H9 (cell line): Measurements from ENCODE around the gene DCHS1. TPM values are rescaled to one million over a fixed set of nuclear protein-coding genes. Genes with fewer than 3 reads are reported as not detected.

Source experiments
- DNase-seq: peaks from one replicate; pipeline ENCODE4 v3.0.0-alpha.2; 2017
- H2AFZ ChIP-seq: one replicate; pipeline ENCODE4 v1.6.1; 2013; ENCODE audit warnings: mild to moderate bottlenecking, low read length, control low read depth, moderate library complexity
- H2AK5ac ChIP-seq: 2 replicates; pipeline ENCODE4 v1.6.1; 2013; ENCODE audit warnings: low read length, control low read depth, mixed read lengths; ENCODE audit not compliant: insufficient read length
- H2BK120ac ChIP-seq: one replicate; pipeline ENCODE4 v1.6.1; 2013; ENCODE audit warnings: low read depth, mild to moderate bottlenecking, low read length, control low read depth, inconsistent platforms; ENCODE audit not compliant: poor library complexity, severe bottlenecking
- H2BK12ac ChIP-seq: 2 replicates; pipeline ENCODE4 v1.6.1; 2013; ENCODE audit warnings: low read length, control low read depth, mixed read lengths, low read depth; ENCODE audit not compliant: insufficient read length
- H2BK15ac ChIP-seq: 2 replicates; pipeline ENCODE4 v1.6.1; 2013; ENCODE audit warnings: low read depth, low read length, control low read depth
- H2BK20ac ChIP-seq: one replicate; pipeline ENCODE4 v1.6.1; 2013; ENCODE audit warnings: low read depth, mild to moderate bottlenecking, low read length, control low read depth, inconsistent platforms; ENCODE audit not compliant: poor library complexity, severe bottlenecking
- H2BK5ac ChIP-seq: 2 replicates; pipeline ENCODE4 v1.6.1; 2013; ENCODE audit warnings: low read length, control low read depth, mixed read lengths; ENCODE audit not compliant: insufficient read length
- H3K14ac ChIP-seq: 2 replicates; pipeline ENCODE4 v1.6.1; 2013; ENCODE audit warnings: low read length, control low read depth; ENCODE audit not compliant: insufficient read depth
- H3K18ac ChIP-seq: 2 replicates; pipeline ENCODE4 v1.6.1; 2013; ENCODE audit warnings: low read depth, mild to moderate bottlenecking, mixed read lengths, low read length, control low read depth; ENCODE audit not compliant: insufficient read length
- H3K23ac ChIP-seq: 2 replicates; pipeline ENCODE4 v1.6.1; 2013; ENCODE audit warnings: low read length, control low read depth, mixed read lengths, low read depth; ENCODE audit not compliant: insufficient read length
- H3K23me2 ChIP-seq: 2 replicates; pipeline ENCODE4 v1.6.1; 2013; ENCODE audit warnings: low read depth, mild to moderate bottlenecking, mixed read lengths, low read length, control low read depth; ENCODE audit not compliant: insufficient read length, poor library complexity, severe bottlenecking
- H3K27ac ChIP-seq: 2 replicates; pipeline ENCODE4 v1.5.1; 2013; ENCODE audit warnings: low read length, control low read depth, mixed read lengths, low read depth; ENCODE audit not compliant: insufficient read length
- H3K27me3 ChIP-seq: 2 replicates; pipeline ENCODE4 v1.6.1; 2013; ENCODE audit warnings: low read length, control low read depth, inconsistent platforms; ENCODE audit not compliant: insufficient read depth
- H3K4ac ChIP-seq: 2 replicates; pipeline ENCODE4 v1.6.1; 2013; ENCODE audit warnings: low read depth, mild to moderate bottlenecking, control low read depth, inconsistent platforms, low read length, moderate library complexity
- H3K4me1 ChIP-seq: 2 replicates; pipeline ENCODE4 v1.6.1; 2013; ENCODE audit warnings: low read length, control low read depth, inconsistent platforms; ENCODE audit not compliant: insufficient read depth
- H3K4me2 ChIP-seq: 2 replicates; pipeline ENCODE4 v1.6.1; 2013; ENCODE audit warnings: low read length, control low read depth, mixed read lengths; ENCODE audit not compliant: insufficient read length, insufficient read depth
- H3K56ac ChIP-seq: 2 replicates; pipeline ENCODE4 v1.6.1; 2013; ENCODE audit warnings: low read depth, mild to moderate bottlenecking, mixed read lengths, low read length, control low read depth; ENCODE audit not compliant: insufficient read length
- H3K79me1 ChIP-seq: 2 replicates; pipeline ENCODE4 v1.6.1; 2013; ENCODE audit warnings: low read depth, mild to moderate bottlenecking, moderate library complexity, low read length, control low read depth, inconsistent platforms; ENCODE audit not compliant: insufficient read depth, poor library complexity, severe bottlenecking
- H3K79me2 ChIP-seq: 2 replicates; pipeline ENCODE4 v1.6.1; 2013; ENCODE audit warnings: low read length, control low read depth, inconsistent platforms; ENCODE audit not compliant: insufficient read depth
- H3K9ac ChIP-seq: 2 replicates; pipeline ENCODE4 v1.6.1; 2013; ENCODE audit warnings: low read length, control low read depth, mixed read lengths; ENCODE audit not compliant: insufficient read length; ENCODE audit errors: extremely low read depth
- H3K9me3 ChIP-seq: one replicate; pipeline ENCODE4 v1.6.1; 2013; ENCODE audit warnings: low read depth, low read length, inconsistent platforms; ENCODE audit not compliant: control insufficient read depth
- H3T11ph ChIP-seq: one replicate; pipeline ENCODE4 v1.6.1; 2013; ENCODE audit warnings: mild to moderate bottlenecking, low read length, control low read depth, inconsistent platforms
- H4K20me1 ChIP-seq: one replicate; pipeline ENCODE4 v1.6.1; 2013; ENCODE audit not compliant: control insufficient read depth, insufficient read length, insufficient read depth
- H4K5ac ChIP-seq: 2 replicates; pipeline ENCODE4 v1.6.1; 2013; ENCODE audit warnings: low read depth, mild to moderate bottlenecking, mixed read lengths, low read length, control low read depth; ENCODE audit not compliant: insufficient read length
- H4K8ac ChIP-seq: replicated peaks from 2 replicates; pipeline ENCODE4 v1.6.1; 2013; ENCODE audit warnings: low read length, control low read depth, mixed read lengths, low read depth; ENCODE audit not compliant: insufficient read length
- H4K91ac ChIP-seq: 2 replicates; pipeline ENCODE4 v1.6.1; 2013; ENCODE audit warnings: low read depth, mild to moderate bottlenecking, moderate library complexity, mixed read lengths, low read length, control low read depth; ENCODE audit not compliant: insufficient read length
- H3K27ac Mint-ChIP-seq, 3 experiments: 2 replicates in 2 of 3; 3 replicates in 1 of 3; pipeline ENCODE4 v1.8.0; 2020 to 2021; ENCODE audit warnings: mixed read lengths in 3 of 3, mild to moderate bottlenecking in 1 of 3, moderate library complexity in 1 of 3
- H3K27me3 Mint-ChIP-seq: 2 replicates; pipeline ENCODE4 v1.8.0; 2021; ENCODE audit warnings: low read depth, mild to moderate bottlenecking, moderate library complexity, mixed read lengths
- H3K36me3 Mint-ChIP-seq, 3 experiments: 2 replicates in 2 of 3; 3 replicates in 1 of 3; pipeline ENCODE4 v1.8.0; 2020 to 2021; ENCODE audit warnings: low read depth in 3 of 3, mixed read lengths in 3 of 3; ENCODE audit not compliant: insufficient read depth in 1 of 3
- H3K4me1 Mint-ChIP-seq, 2 experiments: 2 replicates each; pipeline ENCODE4 v1.8.0; 2020; ENCODE audit warnings: mixed read lengths in 2 of 2
- H3K4me3 Mint-ChIP-seq, 2 experiments: 2 replicates in 1 of 2; 3 replicates in 1 of 2; pipeline ENCODE4 v1.8.0; 2020 to 2021; ENCODE audit warnings: mild to moderate bottlenecking in 2 of 2, mixed read lengths in 2 of 2, moderate library complexity in 1 of 2
- H3K9me3 Mint-ChIP-seq, 2 experiments: 2 replicates in 1 of 2; 3 replicates in 1 of 2; pipeline ENCODE4 v1.8.0; 2020; ENCODE audit warnings: mild to moderate bottlenecking in 2 of 2, mixed read lengths in 2 of 2, moderate library complexity in 1 of 2
- CTCF ChIP-seq: fragments of 200-600 bp; sonication (generic); conservative IDR thresholded peaks from 3 replicates; pipeline ENCODE4 v1.8.0; 2021; ENCODE audit warnings: antibody characterized with exemption, mild to moderate bottlenecking
- WGBS: extraction: QIAGEN DNeasy Blood & Tissue Kit; methylation state at CpG from one replicate; pipeline ENCODE4 v1.1.7; 2013; ENCODE audit warnings: missing lambda C conversion rate, low lambda C conversion rate, mixed read lengths; ENCODE audit not compliant: insufficient read length; ENCODE audit errors: extremely low coverage; 5-methylcytosine and 5-hydroxymethylcytosine counted together
- total RNA-seq: library from RNA; stranded (reverse); gene quantifications from 2 replicates; pipeline ENCODE4 v1.2.1, GENCODE V29; 2021

DCHS1 gene
- total RNA-seq, 1 experiment from 2014 or later = 12.5 TPM

DNA sequence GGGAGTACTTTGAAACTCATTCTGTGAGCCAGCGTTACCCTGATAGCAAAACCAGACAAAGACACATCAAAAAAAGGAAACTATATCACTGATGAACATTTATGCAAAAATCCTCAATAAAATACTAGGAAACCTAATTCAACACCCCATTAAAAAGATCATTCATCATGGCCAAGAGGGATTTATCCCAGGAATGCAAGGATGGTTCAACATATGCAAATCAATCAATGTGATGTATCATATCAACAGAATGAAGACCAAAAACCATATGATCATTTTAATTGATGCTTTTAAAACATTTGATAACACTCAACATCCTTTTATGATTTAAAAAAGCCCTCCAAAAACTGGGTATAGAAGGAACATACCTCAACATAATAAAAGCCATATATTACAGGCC, 72.0 kb downstream of the DCHS1 start:
- H2BK5ac ChIP-seq = no peak overlapping the region
- no peak overlapping the region for H3K18ac ChIP-seq
- no peak for DNase-seq
- H3K4ac ChIP-seq = no peak overlapping the region
- H3K36me3 Mint-ChIP-seq = peaks cover 7 to 17% (median 9%) of the 10 kb centered on the region in 3 experiments; a peak in 5 of 7 replicates
- H3K23me2 ChIP-seq = no peaks in the 10 kb centered on the region
- H3K27me3 ChIP-seq = no peaks in the 10 kb centered on the region
- no peak overlapping the region for H2BK15ac ChIP-seq
- no peak overlapping the region for H3K27ac Mint-ChIP-seq
- no peak overlapping the region for H3K4me2 ChIP-seq
- no peaks in the 10 kb centered on the region for H3K9me3 ChIP-seq
- no peaks in the 10 kb centered on the region for H4K20me1 ChIP-seq
- H3K9ac ChIP-seq = no peak overlapping the region
- no peak overlapping the region for H3K27ac ChIP-seq
- no peak overlapping the region for H3K4me3 Mint-ChIP-seq
- H4K5ac ChIP-seq = no peak overlapping the region
- no peak overlapping the region for H4K8ac ChIP-seq
- H4K91ac ChIP-seq = no peak overlapping the region
- H2BK12ac ChIP-seq = no peak overlapping the region
- no peaks in the 10 kb centered on the region for H3K4me1 Mint-ChIP-seq
- H2AFZ ChIP-seq = no peak overlapping the region
- H3K79me1 ChIP-seq = no peaks in the 10 kb centered on the region
- H2AK5ac ChIP-seq = no peak overlapping the region
- no peaks in the 10 kb centered on the region for H3K27me3 Mint-ChIP-seq
- H3K14ac ChIP-seq = no peak overlapping the region
- H3K23ac ChIP-seq = no peak overlapping the region
- no CpG with 5 or more reads among the region's 1 CpG for WGBS
- H2BK120ac ChIP-seq = no peak overlapping the region
- H2BK20ac ChIP-seq = no peak overlapping the region
- no peaks in the 10 kb centered on the region for H3K79me2 ChIP-seq
- H3K9me3 Mint-ChIP-seq = peaks cover 19 to 20% of the 10 kb centered on the region in 2 experiments
- H3T11ph ChIP-seq = no peak overlapping the region
- TF ChIP-seq CTCF = no peak
- H3K56ac ChIP-seq = no peak overlapping the region
- no peaks in the 10 kb centered on the region for H3K4me1 ChIP-seq
